ENCODE measurements around the gene GAS2L1.

The GAS2L1 gene

DNA sequence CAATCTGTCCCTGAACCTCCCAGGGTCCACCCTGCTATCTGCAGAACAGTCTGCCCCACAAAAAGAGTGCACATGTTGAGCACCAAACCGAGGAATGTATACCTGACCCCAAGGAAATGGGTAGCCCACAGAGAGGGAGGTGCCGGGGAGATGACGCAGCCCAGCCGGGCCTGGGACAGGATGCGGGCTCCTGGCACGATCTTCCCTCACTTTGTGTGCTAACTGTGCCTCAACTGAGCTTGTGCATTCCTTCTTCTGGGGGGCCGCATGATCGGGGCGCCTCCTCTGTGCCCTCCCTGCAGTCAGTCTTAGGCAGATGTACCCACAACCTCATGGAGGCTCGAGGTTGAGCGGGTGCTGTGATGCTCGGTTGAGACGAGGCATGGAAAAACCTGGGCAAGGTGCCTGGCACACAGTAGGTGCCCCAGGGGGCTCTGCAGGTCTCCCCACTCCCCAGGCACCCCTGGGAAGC is 2.4 kb downstream of the GAS2L1 start:
- in situ Hi-C loops (cut with MboI; ENCODE audit: low sequenced_read_pairs), result no loop called here

DNA sequence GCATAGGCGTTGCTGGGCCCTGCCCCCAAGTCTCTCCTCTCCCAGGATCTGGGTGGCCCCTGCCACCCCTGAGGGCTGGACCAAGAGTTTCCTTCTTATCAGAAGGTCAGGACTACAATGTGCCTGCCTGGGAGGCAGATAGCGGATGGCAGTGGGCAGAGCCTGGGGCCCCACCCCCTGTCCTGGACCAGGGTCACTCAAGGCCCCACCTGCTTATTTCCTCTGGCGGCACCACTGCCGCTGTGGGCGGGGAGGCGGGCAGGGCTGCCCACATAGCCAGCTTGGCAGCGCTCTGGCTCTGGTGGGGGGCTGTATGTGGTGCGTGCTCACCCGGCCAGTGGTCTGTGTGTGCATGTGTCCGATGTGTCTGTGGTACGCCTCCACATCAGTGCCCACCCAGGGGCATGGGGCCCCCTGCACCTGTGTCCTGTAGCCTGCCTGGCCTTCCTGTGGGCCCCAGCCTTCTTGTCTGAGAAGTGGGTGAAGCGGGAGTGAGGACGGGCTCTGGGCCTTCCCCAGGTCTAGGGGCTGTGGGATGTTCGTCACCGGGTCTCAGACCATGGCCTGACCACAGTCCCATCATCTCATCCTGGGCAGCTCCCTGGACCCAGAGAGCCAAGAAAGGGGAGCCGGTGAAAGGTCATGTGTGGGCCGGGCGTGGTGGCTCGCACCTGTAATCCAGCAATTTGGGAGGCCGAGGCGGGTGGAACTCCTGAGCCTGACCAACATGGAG is 3.0 kb downstream of the GAS2L1 start:
- in situ Hi-C loops (cut with MboI; ENCODE audit: low sequenced_read_pairs), result no loop called here

DNA sequence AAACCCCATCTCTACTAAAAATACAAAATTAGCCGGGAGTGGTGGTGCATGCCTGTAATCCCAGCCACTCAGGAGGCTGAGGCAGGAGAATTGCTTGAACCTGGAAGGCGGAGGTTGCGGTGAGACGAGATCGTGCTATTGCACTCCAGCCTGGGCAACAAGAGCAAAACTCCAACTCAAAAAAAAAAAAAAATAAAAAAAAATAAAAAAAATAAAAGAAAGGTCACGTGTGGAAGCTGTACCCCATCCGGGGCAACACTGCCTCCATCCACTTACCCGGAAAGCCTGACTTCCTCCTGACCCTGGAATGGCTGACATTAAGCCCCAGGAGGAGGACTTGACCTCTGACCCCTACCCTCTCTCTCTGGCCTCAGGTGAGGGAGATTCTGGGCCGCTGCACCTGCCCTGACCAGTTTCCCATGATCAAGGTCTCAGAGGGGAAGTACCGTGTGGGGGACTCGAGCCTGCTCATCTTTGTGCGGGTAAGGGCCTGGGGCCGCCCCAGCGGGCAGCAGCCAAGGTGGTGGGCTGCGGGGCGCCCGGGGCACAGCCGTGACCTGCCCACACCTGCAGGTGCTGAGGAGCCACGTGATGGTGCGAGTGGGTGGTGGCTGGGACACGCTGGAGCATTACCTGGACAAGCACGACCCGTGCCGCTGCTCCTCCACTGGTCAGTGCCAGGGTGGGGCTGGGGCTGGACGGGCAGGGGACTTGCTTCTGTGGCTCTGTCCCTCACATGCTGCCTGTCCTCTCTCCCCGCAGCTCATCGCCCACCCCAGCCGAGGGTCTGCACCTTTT is 3.8 kb downstream of the GAS2L1 start:
- in situ Hi-C loops (cut with MboI; ENCODE audit: low sequenced_read_pairs), result no loop called here

DNA sequence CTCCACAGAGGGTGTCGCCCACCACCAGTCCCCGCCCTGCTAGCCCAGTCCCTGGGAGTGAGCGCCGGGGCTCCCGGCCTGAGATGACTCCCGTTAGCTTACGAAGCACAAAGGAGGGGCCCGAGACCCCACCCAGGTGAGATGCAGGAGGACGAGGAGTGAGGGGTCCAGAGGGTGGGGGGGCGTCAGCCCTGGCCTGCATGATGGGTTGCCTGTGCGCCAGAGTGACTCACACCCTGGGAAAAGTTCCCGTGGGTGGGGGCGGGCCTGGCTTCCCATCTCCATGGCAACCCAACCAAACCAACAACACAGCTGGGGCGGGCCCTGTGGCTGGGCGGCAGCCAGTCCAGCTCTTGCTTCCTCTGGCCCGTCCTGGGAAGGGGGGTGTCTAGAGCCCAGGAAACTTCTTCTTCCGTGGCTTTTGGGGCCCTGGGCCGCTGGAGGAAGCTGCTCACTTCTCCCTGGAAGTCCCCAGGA is 4.5 kb downstream of the GAS2L1 start:
- in situ Hi-C loops (cut with MboI; ENCODE audit: low sequenced_read_pairs), result no loop called here

DNA sequence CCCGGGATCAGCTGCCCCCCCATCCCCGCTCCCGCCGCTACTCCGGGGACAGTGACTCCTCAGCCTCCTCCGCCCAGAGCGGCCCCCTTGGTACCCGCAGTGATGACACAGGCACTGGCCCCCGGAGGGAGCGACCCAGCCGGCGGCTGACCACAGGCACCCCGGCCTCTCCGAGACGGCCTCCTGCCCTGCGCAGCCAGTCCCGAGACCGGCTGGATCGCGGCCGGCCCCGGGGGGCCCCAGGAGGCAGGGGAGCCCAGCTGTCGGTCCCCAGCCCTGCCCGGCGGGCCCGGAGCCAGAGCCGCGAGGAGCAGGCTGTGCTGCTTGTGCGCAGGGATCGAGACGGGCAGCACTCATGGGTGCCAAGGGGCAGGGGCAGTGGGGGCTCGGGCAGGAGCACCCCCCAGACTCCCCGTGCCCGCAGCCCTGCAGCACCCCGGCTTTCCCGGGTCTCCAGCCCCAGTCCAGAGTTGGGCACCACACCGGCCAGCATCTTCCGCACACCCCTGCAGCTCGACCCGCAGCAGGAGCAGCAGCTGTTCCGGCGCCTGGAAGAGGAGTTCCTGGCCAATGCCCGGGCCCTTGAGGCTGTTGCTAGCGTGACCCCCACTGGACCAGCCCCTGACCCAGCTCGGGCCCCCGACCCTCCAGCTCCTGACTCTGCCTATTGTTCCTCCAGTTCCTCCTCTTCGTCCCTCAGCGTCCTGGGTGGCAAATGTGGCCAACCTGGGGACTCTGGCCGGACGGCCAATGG is 5.2 kb downstream of the GAS2L1 start:
- in situ Hi-C loops (cut with MboI; ENCODE audit: low sequenced_read_pairs), result no loop called here

DNA sequence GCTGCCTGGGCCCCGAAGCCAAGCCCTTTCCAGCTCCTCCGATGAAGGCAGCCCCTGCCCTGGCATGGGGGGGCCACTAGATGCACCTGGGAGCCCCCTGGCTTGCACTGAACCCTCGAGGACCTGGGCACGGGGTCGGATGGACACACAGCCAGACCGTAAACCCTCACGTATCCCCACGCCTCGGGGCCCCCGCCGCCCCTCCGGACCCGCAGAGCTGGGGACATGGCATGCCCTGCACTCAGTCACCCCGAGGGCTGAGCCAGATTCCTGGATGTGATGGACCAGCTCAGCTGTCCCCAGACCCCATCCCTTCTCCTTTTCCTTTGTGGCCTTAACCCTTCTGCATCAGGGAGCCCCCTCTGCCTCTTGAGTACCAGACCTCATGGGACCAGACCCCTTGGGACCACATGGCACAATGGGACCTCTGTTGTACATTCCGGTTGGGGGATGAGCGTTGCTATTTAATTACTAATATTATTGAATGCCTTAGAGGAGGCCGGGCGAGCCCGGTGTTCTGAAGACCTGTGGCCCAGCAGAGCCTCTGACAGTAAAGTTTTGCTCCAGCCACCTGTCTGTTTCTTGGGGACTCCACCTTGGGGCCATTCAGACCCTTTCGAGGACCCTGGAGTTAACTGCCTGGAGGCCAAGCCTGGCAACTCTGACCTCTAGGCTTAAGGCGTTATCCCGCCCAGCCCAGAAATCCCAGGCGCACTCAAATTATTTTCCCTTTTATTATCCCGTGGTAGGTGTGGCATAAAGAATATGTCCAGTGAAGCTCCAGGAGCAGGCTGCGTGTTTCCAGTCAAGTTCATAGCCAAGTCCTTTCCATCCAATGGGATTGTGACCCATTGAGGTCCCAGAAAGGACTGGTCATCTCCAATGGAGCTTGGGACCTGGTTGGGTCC is 6.0 kb downstream of the GAS2L1 start:
- in situ Hi-C loops (cut with MboI; ENCODE audit: low sequenced_read_pairs), result no loop called here

DNA sequence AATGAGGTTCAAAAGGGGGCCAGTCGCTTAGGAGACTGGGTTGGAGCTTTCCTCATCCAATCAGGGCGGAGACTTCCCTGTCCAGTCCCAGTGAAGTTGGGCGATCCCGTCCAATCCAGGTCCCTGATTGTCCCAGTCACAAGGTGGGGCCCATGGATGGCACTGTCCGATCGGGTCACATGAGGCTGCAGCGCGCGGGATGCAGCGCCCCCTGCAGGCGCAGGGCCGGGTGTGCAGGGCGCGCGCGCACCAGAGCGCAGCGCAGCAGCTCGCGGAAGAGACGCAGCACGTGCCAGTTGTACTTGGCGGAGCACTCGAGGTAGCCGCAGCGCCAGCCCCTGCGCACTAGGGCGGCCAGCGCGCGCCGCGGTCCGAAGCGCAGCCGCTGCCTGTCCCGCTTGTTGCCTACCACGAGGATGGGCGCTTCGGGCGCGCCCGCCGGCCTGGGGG is 6.7 kb downstream of the GAS2L1 start:
- in situ Hi-C loops (cut with MboI; ENCODE audit: low sequenced_read_pairs), result no loop called here

DNA sequence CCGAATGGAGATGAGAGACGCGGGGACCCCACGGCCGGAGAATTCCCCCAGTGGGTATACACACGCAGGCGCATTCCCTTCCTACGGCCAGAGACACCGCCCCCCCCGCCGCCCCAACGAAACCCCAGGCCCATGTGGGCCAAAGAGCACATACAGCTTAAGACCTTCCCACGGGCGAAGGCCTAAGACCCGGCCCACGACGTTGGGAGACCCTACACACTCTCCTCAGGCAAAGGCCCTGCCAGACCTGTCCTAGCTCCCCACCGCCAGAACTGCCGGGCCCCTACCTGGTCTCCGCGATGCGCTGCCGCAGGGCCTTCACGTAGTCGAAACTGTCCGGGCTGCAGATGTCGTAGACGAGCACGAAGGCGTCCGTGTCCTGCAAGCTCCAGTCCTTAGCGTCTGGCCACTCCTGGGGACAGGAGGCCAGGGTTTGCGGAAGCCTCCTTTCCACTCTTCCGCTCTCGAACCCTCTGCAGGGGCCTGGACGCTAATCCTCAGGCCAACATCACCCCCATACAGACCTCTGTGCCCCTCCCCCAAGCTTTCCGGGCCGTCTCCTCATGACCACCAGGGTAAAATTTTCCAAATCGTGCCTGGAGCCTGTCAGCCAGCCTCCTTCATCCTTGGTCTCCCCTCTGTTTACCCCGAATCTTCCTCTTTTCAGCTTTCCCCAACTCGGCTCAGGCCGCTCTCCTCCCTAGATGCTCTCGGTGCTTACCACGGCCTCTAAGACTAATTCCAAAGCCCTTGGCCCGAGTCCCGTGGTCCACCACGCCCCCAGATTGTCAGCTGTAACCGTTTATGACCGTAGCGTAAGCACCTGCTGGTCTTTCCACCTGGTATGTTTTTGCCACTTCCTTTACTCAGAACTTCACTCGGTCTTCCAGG is 7.4 kb downstream of the GAS2L1 start:
- in situ Hi-C loops (cut with MboI; ENCODE audit: low sequenced_read_pairs), result no loop called here

DNA sequence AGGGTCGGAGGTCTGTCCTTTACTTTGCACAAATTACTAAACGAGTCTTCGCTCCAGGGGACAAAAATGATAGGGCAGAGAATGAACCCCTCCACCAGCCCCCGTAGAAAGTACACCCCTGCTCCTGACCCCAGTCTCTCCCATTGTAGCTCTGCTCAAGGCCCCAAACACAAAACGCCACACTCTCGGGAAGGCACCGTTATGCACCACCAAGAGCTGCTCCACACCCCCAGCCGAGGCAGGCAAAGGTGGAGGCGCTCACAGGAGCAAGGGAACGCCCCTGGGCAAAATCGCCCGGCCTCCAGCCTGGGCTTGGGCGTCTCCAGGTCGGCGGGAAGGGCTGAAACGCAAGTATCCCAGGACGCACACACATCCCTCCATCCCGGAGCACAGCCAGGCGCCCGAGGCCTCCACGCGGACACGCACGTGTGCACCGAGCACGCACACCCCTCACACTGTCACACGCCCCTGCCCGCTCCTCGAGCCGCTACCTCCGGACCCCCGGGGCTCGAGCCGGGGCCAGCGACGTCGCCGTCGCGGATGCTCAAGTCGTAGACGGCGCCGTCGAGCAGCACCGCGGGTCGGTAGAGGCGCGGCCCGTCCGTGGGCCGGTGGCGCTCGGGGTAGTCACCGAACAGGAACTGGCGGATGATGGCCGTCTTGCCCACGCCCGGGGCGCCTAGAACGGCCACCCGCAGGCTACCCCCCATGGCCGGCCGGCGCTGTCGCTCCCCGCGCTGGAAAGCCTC is 8.3 kb downstream of the GAS2L1 start:
- in situ Hi-C loops (cut with MboI; ENCODE audit: low sequenced_read_pairs), result no loop called here

DNA sequence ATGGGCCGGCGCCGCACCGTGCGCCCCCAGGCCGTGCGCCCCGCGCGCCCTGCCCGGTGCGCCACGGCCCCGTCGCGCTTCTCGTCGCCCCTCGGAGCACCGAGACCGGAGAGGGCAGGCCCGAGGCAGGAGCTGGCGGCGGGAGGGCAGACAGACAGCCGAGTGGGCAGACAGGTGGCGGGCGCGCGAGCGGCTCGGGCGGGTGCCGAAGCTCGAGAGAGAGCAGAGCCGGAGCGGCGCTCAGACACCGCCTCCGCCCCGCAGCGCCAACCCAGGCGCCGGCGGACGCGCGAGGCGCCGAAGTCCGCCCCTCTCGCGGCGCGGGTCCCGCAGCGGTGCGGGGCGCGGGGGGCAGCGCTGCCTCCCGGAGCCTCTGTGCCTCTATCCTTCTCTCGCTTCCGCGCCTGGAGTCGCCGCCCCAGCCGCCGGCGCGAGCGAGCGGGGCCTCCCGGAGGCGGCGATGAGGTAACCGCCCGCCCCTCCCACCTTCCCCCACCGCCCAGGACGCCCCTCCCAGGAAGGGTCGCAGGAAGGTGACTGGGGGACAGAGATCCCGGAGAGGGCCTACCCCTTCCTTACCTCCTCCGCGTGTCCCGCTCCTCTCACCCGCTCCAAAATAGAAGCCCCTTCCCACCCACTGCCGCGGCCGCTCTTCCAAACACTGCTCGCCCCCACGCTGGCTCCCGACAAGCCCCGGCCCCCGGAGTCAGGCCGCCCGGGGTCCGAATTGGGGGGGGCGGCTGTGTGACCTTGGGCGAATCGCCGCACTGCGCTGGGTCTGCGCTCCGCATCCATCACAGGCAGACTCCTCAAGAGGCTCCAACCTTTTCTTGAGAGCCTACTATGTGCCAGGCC is 9.1 kb downstream of the GAS2L1 start, which contains the start of gene RASL10A:
Gene RASL10A (minus strand): TSS at position 412 of the 855 bp plus-strand sequence. CDS start 451 bp downstream, outside the sequence.
- in situ Hi-C loops (cut with MboI; ENCODE audit: low sequenced_read_pairs), result no loop called here

DNA sequence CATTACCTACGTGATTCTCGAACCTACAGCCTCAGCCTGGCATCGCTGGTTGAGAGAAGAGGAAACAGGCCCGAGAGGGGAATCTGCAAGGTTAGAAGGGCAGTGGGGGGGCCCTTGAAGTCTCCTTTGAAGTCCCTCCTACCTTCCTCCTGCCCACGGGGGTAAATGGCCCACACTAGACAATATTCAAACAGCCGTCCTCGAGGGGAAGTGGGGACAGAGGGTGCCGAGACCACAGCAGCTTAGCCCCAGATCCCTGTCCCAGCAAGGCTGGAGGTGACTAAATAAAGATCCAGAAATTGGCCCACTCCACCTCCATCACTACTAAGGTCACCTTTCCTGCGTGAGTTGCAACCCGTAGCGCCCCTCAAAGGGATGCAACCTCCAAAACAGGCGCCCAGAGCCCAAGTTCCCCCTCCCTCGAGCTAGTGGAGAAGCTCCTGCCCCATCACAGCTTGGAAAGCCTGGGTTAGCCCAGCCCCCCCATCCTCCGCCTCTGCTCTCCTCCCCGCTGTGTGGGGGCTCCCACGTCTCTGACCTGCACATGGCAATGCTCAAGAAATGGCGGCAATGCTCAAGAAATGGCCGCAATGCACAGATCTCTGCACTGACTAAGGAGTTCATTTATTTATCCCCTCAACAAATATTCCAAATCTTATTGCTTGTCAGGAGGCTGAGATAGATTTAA is 9.8 kb downstream of the GAS2L1 start:
- in situ Hi-C loops (cut with MboI; ENCODE audit: low sequenced_read_pairs), result no loop called here

DNA sequence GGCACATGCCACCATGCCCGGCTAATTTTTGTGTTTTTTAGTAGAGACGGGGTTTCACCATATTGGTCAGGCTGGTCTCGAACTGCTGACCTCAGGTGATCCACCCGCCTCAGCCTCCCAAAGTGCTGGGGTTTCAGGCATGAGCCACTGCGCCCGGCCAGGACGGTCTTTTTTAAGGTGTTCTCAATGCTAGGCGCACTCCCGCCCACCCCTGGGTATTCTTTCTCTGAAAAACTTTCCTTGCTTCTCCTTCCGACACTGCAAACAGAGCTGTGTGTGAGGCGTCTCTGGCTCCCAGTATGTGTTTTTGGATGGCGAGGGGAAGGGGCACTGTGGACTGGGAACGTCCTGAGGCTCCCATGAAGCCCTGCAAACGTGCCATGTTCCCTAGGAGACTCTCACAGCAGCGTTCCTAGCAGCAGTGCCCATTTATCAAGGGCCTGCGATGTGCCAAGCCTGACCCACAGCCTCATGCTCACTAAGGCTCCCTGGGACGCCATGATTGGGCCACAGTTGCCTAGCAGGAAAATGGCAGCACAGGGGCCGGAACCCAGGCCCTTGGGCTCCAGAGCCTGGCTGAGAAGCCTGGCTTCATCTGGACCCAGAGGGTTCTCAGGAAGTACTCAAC is 11.5 kb downstream of the GAS2L1 start:
- in situ Hi-C loops (cut with MboI; ENCODE audit: low sequenced_read_pairs), result no loop called here

DNA sequence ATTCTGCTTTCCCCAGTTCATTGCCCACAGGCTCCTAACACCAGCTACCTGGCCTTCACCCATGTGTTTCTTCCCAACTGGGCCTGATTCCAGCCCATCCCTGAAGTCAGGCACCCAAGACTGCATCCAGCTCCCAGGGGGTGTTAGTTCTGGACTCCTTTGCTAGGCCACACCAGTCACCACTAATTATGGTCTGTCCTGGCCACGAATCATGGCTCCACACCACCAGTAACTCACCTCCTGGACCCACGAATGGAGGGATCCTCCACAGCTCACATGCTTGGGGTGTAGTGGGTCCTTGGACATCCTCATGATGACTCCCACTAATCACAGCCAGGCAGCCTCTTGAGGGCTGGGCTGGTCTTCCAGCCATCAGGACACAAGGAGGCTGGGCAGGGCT is 12.6 kb downstream of the GAS2L1 start:
- in situ Hi-C loops (cut with MboI; ENCODE audit: low sequenced_read_pairs), result no loop called here

DNA sequence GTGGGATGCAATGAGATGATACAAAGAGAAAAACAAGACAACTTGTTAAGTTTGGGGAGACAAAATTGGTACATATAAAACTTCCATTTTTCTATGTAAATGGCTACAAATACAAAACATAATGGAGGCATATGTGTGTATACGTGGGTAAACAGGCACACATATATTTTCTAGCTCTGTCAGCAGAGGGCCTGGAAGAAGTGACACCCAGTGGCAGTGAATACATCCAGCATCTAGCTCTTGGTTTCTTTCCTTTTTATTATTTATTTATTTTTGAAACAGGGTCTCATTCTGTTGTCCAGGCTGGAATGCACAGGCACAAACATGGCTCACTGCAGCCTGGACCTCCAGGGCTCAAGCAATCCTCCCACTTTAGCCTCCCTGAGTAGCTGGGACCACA is 14.1 kb downstream of the GAS2L1 start:
- in situ Hi-C loops (cut with MboI; ENCODE audit: low sequenced_read_pairs), result no loop called here

DNA sequence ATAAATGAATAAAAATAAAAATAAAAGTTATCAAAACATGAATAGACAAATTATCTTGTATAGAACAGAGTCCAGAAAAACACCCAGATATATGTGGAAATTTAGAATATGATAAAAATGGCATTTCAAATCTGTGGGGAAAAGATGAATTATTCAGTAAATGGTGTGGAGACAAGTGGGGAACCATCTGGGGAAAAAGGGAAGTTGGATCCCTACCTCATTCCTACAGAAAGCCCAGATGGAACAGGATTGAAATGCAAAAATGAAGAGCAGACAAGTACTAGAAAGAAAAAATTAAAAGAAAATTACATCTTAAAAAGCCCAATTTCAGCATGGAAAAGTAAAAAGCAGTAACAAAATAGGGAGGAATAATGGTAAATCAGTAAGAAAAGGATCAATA is 17.2 kb downstream of the GAS2L1 start:
- in situ Hi-C loops (cut with MboI; ENCODE audit: low sequenced_read_pairs), result no loop called here

DNA sequence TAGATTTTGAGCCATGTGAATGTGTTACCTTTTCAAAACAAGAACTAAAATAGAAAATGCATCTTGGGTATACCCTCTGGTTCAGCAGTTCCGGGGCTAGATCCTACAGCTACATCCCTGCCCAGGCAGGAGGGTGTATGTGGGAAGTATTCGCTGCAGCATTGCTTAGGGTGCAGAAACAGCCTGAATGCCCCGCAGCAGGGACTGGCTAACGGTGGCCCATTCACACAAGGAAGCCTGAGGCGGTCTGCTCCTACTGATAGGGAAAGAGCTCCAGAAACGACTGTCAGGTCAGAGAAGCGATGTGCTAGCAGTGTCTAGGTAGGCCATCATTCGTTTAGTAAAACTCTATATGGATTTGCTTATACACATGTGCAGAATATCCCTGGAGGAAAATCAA is 18.9 kb downstream of the GAS2L1 start:
- in situ Hi-C loops (cut with MboI; ENCODE audit: low sequenced_read_pairs), result no loop called here
